Activated CD4-positive, CD25-positive, alpha-beta regulatory T cell (primary cell): ENCODE data around the gene RORB.

Experiments used
- DNase-seq, 4 experiments: peaks; one replicate each; lab custom pipeline; 2025; lab: John Stamatoyannopoulos, UW

The RORB gene

GRCh38 chr9:74496819-74497747 lies at the start of gene RORB:
TSS of gene RORB (plus strand) at chr9:74497335. CDS start at chr9:74497977, 642 bp downstream.
- no peak for DNase-seq

- DNase-seq = no peak
Observed at GRCh38 chr9:74447451-74448193, 49.5 kb upstream of the RORB start.

GRCh38 chr9:74449060-74449459 lies 48.1 kb upstream of the RORB start:
- DNase-seq = no peak

GRCh38 chr9:74458832-74459231 lies 38.3 kb upstream of the RORB start:
- DNase-seq = no peak

GRCh38 chr9:74463825-74464224 lies 33.3 kb upstream of the RORB start:
- no peak for DNase-seq

- no peak for DNase-seq
Observed at GRCh38 chr9:74478606-74479005, 18.5 kb upstream of the RORB start.

GRCh38 chr9:74479711-74480110 lies 17.4 kb upstream of the RORB start:
- DNase-seq = no peak

- no peak for DNase-seq
Observed at GRCh38 chr9:74487395-74487794, 9.7 kb upstream of the RORB start.

GRCh38 chr9:74493512-74493911 lies 3.6 kb upstream of the RORB start:
- DNase-seq = no peak

GRCh38 chr9:74494490-74494889 lies 2.6 kb upstream of the RORB start:
- no peak for DNase-seq

GRCh38 chr9:74496406-74496805 lies 729 bp upstream of the RORB start:
- DNase-seq = no peak

GRCh38 chr9:74497748-74498620 lies 849 bp downstream of the RORB start:
- no peak for DNase-seq

GRCh38 chr9:74498621-74499095 lies 1.5 kb downstream of the RORB start:
- DNase-seq = no peak

GRCh38 chr9:74499111-74499601 lies 2.0 kb downstream of the RORB start:
- no peak for DNase-seq

- DNase-seq = no peak
Observed at GRCh38 chr9:74499770-74500583, 2.8 kb downstream of the RORB start.

- DNase-seq = no peak
Observed at GRCh38 chr9:74500584-74500924, 3.4 kb downstream of the RORB start.

- no peak for DNase-seq
Observed at GRCh38 chr9:74501570-74501969, 4.4 kb downstream of the RORB start.

- no peak for DNase-seq
Observed at GRCh38 chr9:74503219-74503618, 6.1 kb downstream of the RORB start.

GRCh38 chr9:74503666-74504065 lies 6.5 kb downstream of the RORB start:
- DNase-seq = no peak

GRCh38 chr9:74511333-74511732 lies 14.2 kb downstream of the RORB start:
- no peak for DNase-seq

GRCh38 chr9:74512416-74512815 lies 15.3 kb downstream of the RORB start:
- no peak for DNase-seq
